HG03378 (cell line): ENCODE data around the gene IRGM.

ENCODE experiments used
- ATAC-seq: cut with Tn5 transposase; IDR thresholded peaks from one replicate; pipeline ENCODE4 v1.9.1; 2021; ENCODE audit warnings: mild to moderate bottlenecking, moderate library complexity; ENCODE audit not compliant: unreplicated experiment

The IRGM gene

DNA sequence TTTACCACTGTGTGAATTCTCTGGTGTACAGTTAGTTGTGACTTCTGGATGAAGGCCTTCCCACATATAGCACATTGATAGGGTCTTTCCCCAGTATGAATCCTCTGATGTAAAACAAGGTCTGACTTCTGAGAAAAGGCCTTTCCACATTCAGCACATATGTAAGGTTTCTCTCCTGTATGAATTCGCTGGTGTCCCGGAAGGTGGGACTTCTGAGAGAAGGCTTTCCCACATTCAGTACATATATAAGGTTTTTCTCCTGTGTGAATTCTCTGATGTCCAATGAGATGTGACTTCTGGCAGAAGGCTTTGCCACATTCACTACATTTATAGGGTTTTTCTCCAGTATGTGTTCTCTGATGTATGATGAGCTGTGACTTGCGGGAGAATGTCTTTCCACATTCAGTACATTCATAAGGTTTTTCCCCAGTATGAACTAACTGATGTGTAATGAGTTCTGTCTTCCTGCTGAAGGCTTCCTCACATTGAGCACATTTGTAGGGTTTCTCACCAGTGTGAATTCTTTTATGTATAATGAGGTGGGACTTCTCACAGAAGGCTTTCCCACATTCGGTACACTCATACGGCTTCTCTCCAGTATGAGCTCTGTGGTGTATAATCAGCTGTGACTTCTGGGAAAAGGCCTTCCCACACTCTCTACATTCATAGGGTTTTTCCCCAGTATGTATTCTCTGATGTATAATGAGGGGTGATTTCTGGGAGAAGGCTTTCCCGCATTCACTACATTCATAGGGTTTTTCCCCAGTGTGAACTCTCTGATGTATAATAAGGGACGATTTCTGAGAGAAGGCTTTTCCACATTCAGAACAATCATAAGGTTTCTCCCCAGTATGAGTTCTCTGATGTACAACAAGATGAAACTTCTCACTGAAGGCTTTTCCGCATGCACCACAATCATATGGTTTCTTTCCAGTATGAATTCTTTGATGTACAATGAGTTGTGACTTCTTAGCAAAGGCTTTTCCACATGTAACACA lies 49.4 kb downstream of the IRGM start:
- ATAC-seq, result no peak
